H9 (cell line): Measurements from ENCODE around the gene SORBS1. TPM values are rescaled to one million over a fixed set of nuclear protein-coding genes. Genes with fewer than 3 reads are reported as not detected.

Source experiments
- DNase-seq: peaks from one replicate; pipeline ENCODE4 v3.0.0-alpha.2; 2017
- H2AFZ ChIP-seq: one replicate; pipeline ENCODE4 v1.6.1; 2013; ENCODE audit warnings: mild to moderate bottlenecking, low read length, control low read depth, moderate library complexity
- H2AK5ac ChIP-seq: 2 replicates; pipeline ENCODE4 v1.6.1; 2013; ENCODE audit warnings: low read length, control low read depth, mixed read lengths; ENCODE audit not compliant: insufficient read length
- H2BK120ac ChIP-seq: one replicate; pipeline ENCODE4 v1.6.1; 2013; ENCODE audit warnings: low read depth, mild to moderate bottlenecking, low read length, control low read depth, inconsistent platforms; ENCODE audit not compliant: poor library complexity, severe bottlenecking
- H2BK12ac ChIP-seq: 2 replicates; pipeline ENCODE4 v1.6.1; 2013; ENCODE audit warnings: low read length, control low read depth, mixed read lengths, low read depth; ENCODE audit not compliant: insufficient read length
- H2BK15ac ChIP-seq: 2 replicates; pipeline ENCODE4 v1.6.1; 2013; ENCODE audit warnings: low read depth, low read length, control low read depth
- H2BK20ac ChIP-seq: one replicate; pipeline ENCODE4 v1.6.1; 2013; ENCODE audit warnings: low read depth, mild to moderate bottlenecking, low read length, control low read depth, inconsistent platforms; ENCODE audit not compliant: poor library complexity, severe bottlenecking
- H2BK5ac ChIP-seq: 2 replicates; pipeline ENCODE4 v1.6.1; 2013; ENCODE audit warnings: low read length, control low read depth, mixed read lengths; ENCODE audit not compliant: insufficient read length
- H3K14ac ChIP-seq: 2 replicates; pipeline ENCODE4 v1.6.1; 2013; ENCODE audit warnings: low read length, control low read depth; ENCODE audit not compliant: insufficient read depth
- H3K18ac ChIP-seq: 2 replicates; pipeline ENCODE4 v1.6.1; 2013; ENCODE audit warnings: low read depth, mild to moderate bottlenecking, mixed read lengths, low read length, control low read depth; ENCODE audit not compliant: insufficient read length
- H3K23ac ChIP-seq: 2 replicates; pipeline ENCODE4 v1.6.1; 2013; ENCODE audit warnings: low read length, control low read depth, mixed read lengths, low read depth; ENCODE audit not compliant: insufficient read length
- H3K23me2 ChIP-seq: 2 replicates; pipeline ENCODE4 v1.6.1; 2013; ENCODE audit warnings: low read depth, mild to moderate bottlenecking, mixed read lengths, low read length, control low read depth; ENCODE audit not compliant: insufficient read length, poor library complexity, severe bottlenecking
- H3K27ac ChIP-seq: 2 replicates; pipeline ENCODE4 v1.5.1; 2013; ENCODE audit warnings: low read length, control low read depth, mixed read lengths, low read depth; ENCODE audit not compliant: insufficient read length
- H3K27me3 ChIP-seq: 2 replicates; pipeline ENCODE4 v1.6.1; 2013; ENCODE audit warnings: low read length, control low read depth, inconsistent platforms; ENCODE audit not compliant: insufficient read depth
- H3K4ac ChIP-seq: 2 replicates; pipeline ENCODE4 v1.6.1; 2013; ENCODE audit warnings: low read depth, mild to moderate bottlenecking, control low read depth, inconsistent platforms, low read length, moderate library complexity
- H3K4me1 ChIP-seq: 2 replicates; pipeline ENCODE4 v1.6.1; 2013; ENCODE audit warnings: low read length, control low read depth, inconsistent platforms; ENCODE audit not compliant: insufficient read depth
- H3K4me2 ChIP-seq: 2 replicates; pipeline ENCODE4 v1.6.1; 2013; ENCODE audit warnings: low read length, control low read depth, mixed read lengths; ENCODE audit not compliant: insufficient read length, insufficient read depth
- H3K56ac ChIP-seq: 2 replicates; pipeline ENCODE4 v1.6.1; 2013; ENCODE audit warnings: low read depth, mild to moderate bottlenecking, mixed read lengths, low read length, control low read depth; ENCODE audit not compliant: insufficient read length
- H3K79me1 ChIP-seq: 2 replicates; pipeline ENCODE4 v1.6.1; 2013; ENCODE audit warnings: low read depth, mild to moderate bottlenecking, moderate library complexity, low read length, control low read depth, inconsistent platforms; ENCODE audit not compliant: insufficient read depth, poor library complexity, severe bottlenecking
- H3K79me2 ChIP-seq: 2 replicates; pipeline ENCODE4 v1.6.1; 2013; ENCODE audit warnings: low read length, control low read depth, inconsistent platforms; ENCODE audit not compliant: insufficient read depth
- H3K9ac ChIP-seq: 2 replicates; pipeline ENCODE4 v1.6.1; 2013; ENCODE audit warnings: low read length, control low read depth, mixed read lengths; ENCODE audit not compliant: insufficient read length; ENCODE audit errors: extremely low read depth
- H3K9me3 ChIP-seq: one replicate; pipeline ENCODE4 v1.6.1; 2013; ENCODE audit warnings: low read depth, low read length, inconsistent platforms; ENCODE audit not compliant: control insufficient read depth
- H3T11ph ChIP-seq: one replicate; pipeline ENCODE4 v1.6.1; 2013; ENCODE audit warnings: mild to moderate bottlenecking, low read length, control low read depth, inconsistent platforms
- H4K20me1 ChIP-seq: one replicate; pipeline ENCODE4 v1.6.1; 2013; ENCODE audit not compliant: control insufficient read depth, insufficient read length, insufficient read depth
- H4K5ac ChIP-seq: 2 replicates; pipeline ENCODE4 v1.6.1; 2013; ENCODE audit warnings: low read depth, mild to moderate bottlenecking, mixed read lengths, low read length, control low read depth; ENCODE audit not compliant: insufficient read length
- H4K8ac ChIP-seq: replicated peaks from 2 replicates; pipeline ENCODE4 v1.6.1; 2013; ENCODE audit warnings: low read length, control low read depth, mixed read lengths, low read depth; ENCODE audit not compliant: insufficient read length
- H4K91ac ChIP-seq: 2 replicates; pipeline ENCODE4 v1.6.1; 2013; ENCODE audit warnings: low read depth, mild to moderate bottlenecking, moderate library complexity, mixed read lengths, low read length, control low read depth; ENCODE audit not compliant: insufficient read length
- H3K27ac Mint-ChIP-seq, 3 experiments: 2 replicates in 2 of 3; 3 replicates in 1 of 3; pipeline ENCODE4 v1.8.0; 2020 to 2021; ENCODE audit warnings: mixed read lengths in 3 of 3, mild to moderate bottlenecking in 1 of 3, moderate library complexity in 1 of 3
- H3K27me3 Mint-ChIP-seq: 2 replicates; pipeline ENCODE4 v1.8.0; 2021; ENCODE audit warnings: low read depth, mild to moderate bottlenecking, moderate library complexity, mixed read lengths
- H3K36me3 Mint-ChIP-seq, 3 experiments: 2 replicates in 2 of 3; 3 replicates in 1 of 3; pipeline ENCODE4 v1.8.0; 2020 to 2021; ENCODE audit warnings: low read depth in 3 of 3, mixed read lengths in 3 of 3; ENCODE audit not compliant: insufficient read depth in 1 of 3
- H3K4me1 Mint-ChIP-seq, 2 experiments: 2 replicates each; pipeline ENCODE4 v1.8.0; 2020; ENCODE audit warnings: mixed read lengths in 2 of 2
- H3K4me3 Mint-ChIP-seq, 2 experiments: 2 replicates in 1 of 2; 3 replicates in 1 of 2; pipeline ENCODE4 v1.8.0; 2020 to 2021; ENCODE audit warnings: mild to moderate bottlenecking in 2 of 2, mixed read lengths in 2 of 2, moderate library complexity in 1 of 2
- H3K9me3 Mint-ChIP-seq, 2 experiments: 2 replicates in 1 of 2; 3 replicates in 1 of 2; pipeline ENCODE4 v1.8.0; 2020; ENCODE audit warnings: mild to moderate bottlenecking in 2 of 2, mixed read lengths in 2 of 2, moderate library complexity in 1 of 2
- WGBS: extraction: QIAGEN DNeasy Blood & Tissue Kit; methylation state at CpG from one replicate; pipeline ENCODE4 v1.1.7; 2013; ENCODE audit warnings: missing lambda C conversion rate, low lambda C conversion rate, mixed read lengths; ENCODE audit not compliant: insufficient read length; ENCODE audit errors: extremely low coverage; 5-methylcytosine and 5-hydroxymethylcytosine counted together
- total RNA-seq: library from RNA; stranded (reverse); gene quantifications from 2 replicates; pipeline ENCODE4 v1.2.1, GENCODE V29; 2021
- TF ChIP-seq, protein P1 (sequence below): fragments of 200-600 bp; sonication (generic); conservative IDR thresholded peaks from 3 replicates; pipeline ENCODE4 v1.8.0; 2021; ENCODE audit warnings: antibody characterized with exemption, mild to moderate bottlenecking

The SORBS1 gene
- total RNA-seq, 1 experiment from 2014 or later = 24.3 TPM

DNA sequence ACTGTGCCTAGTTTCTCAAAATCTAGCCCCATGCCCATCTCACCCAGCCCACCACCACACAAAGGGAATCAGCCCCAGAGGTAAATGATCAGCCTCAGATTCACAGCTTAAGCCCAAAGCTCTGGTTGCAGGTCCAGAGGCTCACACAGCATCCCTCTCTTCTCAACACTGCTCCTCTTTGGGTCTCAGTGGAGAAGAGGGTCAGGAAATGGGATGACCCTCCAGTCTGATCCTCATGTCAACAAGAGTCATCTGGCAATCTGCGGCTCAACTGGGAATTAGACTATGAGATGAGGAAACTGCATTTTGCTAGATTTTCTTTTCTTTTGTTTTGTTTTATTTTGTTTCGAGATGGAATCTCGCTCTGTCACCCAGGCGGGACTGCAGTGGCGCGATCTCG lies 144.2 kb downstream of the SORBS1 start:
- Histone ChIP-seq H2BK15ac (no peak overlapping the region), H3K4me1 (peaks cover 3% of the 10 kb centered on the region), H3T11ph (no peak overlapping the region), H2BK120ac (no peak overlapping the region), H2BK20ac (no peak overlapping the region), H3K4ac (no peak overlapping the region), H4K91ac (no peak overlapping the region), H4K8ac (no peak overlapping the region), H3K4me2 (no peak overlapping the region), H3K23ac (no peak overlapping the region), H3K23me2 (no peaks in the 10 kb centered on the region), H3K79me2 (no peaks in the 10 kb centered on the region), H2AK5ac (no peak overlapping the region), H3K14ac (no peak overlapping the region), H3K9ac (no peak overlapping the region), H3K56ac (no peak overlapping the region), H2BK5ac (no peak overlapping the region), H3K27me3 (no peaks in the 10 kb centered on the region), H3K18ac (no peak overlapping the region), H3K9me3 (no peaks in the 10 kb centered on the region), H2AFZ (no peak overlapping the region), H3K79me1 (no peaks in the 10 kb centered on the region), H3K27ac (no peak overlapping the region), H2BK12ac (no peak overlapping the region), H4K20me1 (no peaks in the 10 kb centered on the region), H4K5ac (no peak overlapping the region)
- Mint-ChIP-seq H3K27ac (no peak overlapping the region), H3K9me3 (no peaks in the 10 kb centered on the region), H3K4me1 (peaks cover 26 to 30% of the 10 kb centered on the region in 2 experiments), H3K36me3 (peaks cover 0 to 5% (median 1%) of the 10 kb centered on the region in 3 experiments; a peak in 4 of 7 replicates), H3K4me3 (no peak overlapping the region), H3K27me3 (no peaks in the 10 kb centered on the region)
- TF ChIP-seq, protein P1, sequence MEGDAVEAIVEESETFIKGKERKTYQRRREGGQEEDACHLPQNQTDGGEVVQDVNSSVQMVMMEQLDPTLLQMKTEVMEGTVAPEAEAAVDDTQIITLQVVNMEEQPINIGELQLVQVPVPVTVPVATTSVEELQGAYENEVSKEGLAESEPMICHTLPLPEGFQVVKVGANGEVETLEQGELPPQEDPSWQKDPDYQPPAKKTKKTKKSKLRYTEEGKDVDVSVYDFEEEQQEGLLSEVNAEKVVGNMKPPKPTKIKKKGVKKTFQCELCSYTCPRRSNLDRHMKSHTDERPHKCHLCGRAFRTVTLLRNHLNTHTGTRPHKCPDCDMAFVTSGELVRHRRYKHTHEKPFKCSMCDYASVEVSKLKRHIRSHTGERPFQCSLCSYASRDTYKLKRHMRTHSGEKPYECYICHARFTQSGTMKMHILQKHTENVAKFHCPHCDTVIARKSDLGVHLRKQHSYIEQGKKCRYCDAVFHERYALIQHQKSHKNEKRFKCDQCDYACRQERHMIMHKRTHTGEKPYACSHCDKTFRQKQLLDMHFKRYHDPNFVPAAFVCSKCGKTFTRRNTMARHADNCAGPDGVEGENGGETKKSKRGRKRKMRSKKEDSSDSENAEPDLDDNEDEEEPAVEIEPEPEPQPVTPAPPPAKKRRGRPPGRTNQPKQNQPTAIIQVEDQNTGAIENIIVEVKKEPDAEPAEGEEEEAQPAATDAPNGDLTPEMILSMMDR = no peak
- DNase-seq = no peak
- WGBS = no CpG with 5 or more reads among the region's 7 CpGs
